Measurements from ENCODE around the gene WDFY2. TPM values are rescaled to one million over a fixed set of nuclear protein-coding genes. Genes with fewer than 3 reads are reported as not detected.
"Not testable (repeated sequence)": the region's sequence is repeated elsewhere in the genome, so short reads cannot be mapped to it uniquely, and the experiment has no call there.

The WDFY2 gene
- total RNA-seq, 1 donor, result 10.2 TPM

DNA sequence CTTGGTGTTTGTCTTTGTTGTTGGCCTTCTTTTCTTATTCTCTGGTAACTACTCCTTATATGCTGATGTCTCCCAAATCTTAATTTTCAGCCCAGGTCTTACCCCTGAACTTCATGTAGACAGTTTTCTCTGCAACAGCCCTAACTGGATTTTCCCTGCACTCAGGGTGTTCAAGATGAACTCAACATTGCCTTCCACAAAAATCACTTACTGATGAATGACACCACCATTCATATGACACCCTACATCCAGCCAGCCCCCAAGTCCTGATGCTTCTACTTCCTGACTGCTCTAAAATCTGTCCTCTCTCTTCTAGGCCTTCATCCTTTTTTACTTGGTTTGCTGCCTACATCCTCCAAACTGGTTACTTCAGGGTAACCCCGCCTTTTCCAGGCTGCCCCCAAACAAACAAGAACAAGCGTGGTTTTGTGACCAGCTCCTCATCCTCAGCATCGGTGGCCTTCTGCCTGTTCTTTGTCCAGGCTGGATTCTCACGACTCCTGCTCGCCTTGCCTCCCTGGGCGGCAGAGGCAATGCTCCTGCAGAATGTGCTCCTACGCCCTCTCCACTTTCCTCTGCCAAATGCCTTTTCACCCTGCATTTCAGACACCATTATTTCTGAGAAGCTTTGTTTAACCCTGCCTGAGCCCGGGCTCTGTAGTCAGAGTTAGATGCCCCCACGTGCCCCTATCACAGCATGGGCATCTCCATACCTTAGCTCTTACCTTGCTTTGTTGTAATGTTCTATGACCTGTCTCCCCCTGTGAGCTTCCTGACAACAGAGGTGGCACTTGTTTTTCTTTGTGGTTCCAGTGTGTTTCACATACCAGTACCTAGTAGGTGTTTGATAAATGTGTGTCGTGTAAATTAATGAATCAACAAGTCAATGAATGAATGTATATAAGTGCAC lies 61.8 kb downstream of the WDFY2 start:
- H3K4me3 ChIP-seq (ENCODE audit: low read depth, low read length), result no peak overlapping the region
- TF ChIP-seq, protein P1, sequence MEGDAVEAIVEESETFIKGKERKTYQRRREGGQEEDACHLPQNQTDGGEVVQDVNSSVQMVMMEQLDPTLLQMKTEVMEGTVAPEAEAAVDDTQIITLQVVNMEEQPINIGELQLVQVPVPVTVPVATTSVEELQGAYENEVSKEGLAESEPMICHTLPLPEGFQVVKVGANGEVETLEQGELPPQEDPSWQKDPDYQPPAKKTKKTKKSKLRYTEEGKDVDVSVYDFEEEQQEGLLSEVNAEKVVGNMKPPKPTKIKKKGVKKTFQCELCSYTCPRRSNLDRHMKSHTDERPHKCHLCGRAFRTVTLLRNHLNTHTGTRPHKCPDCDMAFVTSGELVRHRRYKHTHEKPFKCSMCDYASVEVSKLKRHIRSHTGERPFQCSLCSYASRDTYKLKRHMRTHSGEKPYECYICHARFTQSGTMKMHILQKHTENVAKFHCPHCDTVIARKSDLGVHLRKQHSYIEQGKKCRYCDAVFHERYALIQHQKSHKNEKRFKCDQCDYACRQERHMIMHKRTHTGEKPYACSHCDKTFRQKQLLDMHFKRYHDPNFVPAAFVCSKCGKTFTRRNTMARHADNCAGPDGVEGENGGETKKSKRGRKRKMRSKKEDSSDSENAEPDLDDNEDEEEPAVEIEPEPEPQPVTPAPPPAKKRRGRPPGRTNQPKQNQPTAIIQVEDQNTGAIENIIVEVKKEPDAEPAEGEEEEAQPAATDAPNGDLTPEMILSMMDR (IDR thresholded peaks at IDR 0.05; ENCODE audit: insufficient read depth, low read length), result no peak
- no peak for DNase-seq (ENCODE audit: low read depth)

DNA sequence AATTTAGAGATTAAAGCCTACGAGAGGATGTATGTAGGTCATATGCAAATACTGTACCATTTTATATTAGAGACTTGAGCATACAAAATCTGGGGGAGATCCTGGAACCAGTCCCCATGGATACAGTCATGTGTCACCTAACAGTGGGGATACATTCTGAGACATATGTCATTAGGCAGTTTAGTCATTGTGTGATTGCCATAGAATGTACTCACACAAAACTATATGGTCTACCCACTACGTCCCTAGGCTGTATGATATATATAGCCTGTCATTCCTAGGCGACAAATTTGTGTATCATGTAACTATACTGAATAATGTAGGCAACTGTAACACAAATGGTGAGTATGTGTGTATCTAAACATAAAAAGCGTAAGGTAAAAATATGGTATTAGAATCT lies 62.8 kb downstream of the WDFY2 start:
- H3K4me3 ChIP-seq (ENCODE audit: low read depth, low read length), result no peak overlapping the region
- TF ChIP-seq, protein P1 (IDR thresholded peaks at IDR 0.05; ENCODE audit: insufficient read depth, low read length), result no peak
- no peak for DNase-seq (ENCODE audit: low read depth)

DNA sequence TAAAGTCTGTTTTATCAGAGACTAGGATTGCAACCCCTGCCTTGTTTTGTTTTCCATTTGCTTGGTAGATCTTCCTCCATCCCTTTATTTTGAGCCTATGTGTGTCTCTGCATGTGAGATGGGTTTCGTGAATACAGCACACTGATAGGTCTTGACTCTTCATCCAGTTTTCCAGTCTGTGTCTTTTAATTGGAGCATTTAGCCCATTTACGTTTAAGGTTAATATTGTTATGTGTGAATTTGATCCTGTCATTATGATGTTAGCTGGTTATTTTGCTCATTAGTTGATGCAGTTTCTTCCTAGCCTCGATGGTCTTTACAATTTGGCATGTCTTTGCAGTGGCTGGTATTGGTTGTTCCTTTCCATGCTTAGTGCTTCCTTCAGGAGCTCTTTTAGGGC lies 67.9 kb downstream of the WDFY2 start:
- H3K4me3 ChIP-seq (ENCODE audit: low read depth, low read length); DNase-seq (ENCODE audit: low read depth): not testable (repeated sequence)

DNA sequence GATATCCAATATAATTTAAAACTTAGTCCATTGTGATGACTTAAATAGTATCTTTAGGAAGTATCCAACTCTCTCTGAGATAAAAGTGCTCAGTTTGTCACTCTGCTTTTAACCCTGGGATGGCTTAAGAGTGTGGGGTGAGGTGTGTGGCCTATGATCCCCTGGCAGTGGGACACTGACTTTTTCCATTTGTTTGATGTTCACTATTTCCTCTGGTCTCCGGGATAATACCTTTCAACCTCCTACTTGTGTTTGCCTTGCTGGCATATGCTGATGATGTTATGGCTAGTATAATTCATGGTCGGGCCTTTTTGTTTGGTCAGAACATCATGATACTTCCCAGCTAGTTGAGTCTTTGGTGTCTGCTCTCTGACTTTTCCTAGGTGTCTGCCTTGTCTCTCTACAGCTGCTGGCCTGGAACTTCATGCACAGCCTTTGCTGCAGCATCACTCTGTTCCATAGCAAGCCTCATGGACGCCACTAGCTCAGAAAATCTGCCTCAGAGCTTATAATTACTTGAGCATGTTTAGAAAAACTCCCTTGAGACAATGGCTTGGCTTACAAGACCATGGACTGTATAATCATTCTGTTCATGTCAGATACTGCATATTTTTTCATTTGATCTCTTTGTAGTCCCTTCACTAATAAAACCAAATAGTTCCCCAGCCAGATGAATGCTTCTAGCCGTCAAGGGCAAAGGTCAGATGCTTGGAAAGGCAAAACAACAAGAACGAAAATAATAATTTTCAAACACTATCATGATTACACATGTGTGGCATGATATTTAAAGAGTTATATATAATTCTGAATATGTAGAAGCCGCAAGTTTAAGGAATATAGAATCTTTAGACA lies 75.2 kb downstream of the WDFY2 start:
- DNase-seq (ENCODE audit: low read depth), result peak; percentile 74
- TF ChIP-seq, protein P1 (IDR thresholded peaks at IDR 0.05; ENCODE audit: insufficient read depth, low read length), result no peak
- H3K4me3 ChIP-seq (ENCODE audit: low read depth, low read length), result no peak overlapping the region

DNA sequence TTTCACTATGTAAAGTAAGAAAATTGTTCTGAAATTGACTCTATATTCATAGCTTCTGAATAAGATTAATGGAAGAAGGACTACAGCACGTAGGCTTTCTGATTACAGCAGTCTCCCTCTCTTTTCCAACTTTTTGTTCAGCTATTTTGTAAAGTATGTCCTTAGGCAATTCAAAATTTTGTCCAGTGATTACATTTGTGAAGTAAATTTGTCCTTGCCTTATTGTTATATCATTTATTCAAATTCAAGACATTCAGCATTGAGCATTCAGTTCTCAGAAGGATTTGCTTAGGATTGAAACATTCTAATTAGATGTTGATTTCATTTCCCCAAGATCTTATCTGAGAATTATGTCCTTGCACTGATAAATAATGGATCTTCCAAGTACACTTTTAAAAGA lies 76.6 kb downstream of the WDFY2 start:
- H3K4me3 ChIP-seq (ENCODE audit: low read depth, low read length), result no peak overlapping the region
- DNase-seq (ENCODE audit: low read depth), result no peak
- TF ChIP-seq, protein P1 (IDR thresholded peaks at IDR 0.05; ENCODE audit: insufficient read depth, low read length), result no peak

DNA sequence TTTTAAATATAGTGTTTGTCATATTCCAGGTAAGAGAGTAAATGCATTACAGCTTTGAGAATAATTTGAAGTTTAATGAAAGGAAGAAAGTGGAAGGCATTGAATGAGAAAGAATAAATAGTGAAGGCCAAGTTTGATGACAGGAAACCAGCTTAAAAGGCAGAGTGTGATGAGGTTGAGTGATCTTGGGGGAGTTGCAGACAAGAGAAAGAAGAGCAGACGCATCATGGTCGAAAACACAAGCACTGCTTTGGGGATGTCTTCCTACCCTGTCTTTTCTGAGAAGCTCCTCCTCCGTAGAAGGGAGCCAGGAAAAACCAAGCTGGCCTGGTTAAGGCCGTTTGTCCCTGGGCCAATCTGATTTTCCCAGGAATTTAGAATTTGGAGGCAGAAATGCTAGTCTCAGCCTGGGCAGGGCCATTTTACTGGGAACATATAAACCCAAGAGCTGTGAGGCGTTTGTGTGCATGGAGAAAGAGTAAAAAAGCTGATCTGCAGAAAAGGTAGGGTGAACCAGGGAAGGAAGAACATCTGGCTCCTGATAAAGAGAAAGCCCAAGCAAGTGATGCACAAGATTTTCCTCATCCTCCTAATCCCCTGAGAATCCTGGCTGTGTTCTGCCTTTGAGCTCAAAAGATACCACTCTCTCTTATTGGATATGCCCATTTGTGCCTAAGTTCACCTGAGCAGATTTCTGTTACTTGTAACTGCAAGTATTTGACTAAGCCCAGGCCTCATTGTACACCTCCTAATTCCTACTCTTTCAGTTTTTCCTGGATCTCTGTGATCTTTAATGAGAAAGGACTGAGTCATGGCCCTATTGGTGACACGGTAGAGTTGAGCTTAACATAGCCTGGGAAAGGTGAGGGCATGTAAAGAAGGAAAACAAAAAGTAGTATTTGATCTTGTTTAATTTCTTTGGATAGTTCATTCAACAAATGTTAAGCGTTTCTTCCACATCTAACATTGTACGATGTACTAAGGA lies 80.0 kb downstream of the WDFY2 start:
- peak; percentile 63 for DNase-seq (ENCODE audit: low read depth)
- TF ChIP-seq, protein P1 (IDR thresholded peaks at IDR 0.05; ENCODE audit: insufficient read depth, low read length), result no peak
- no peak overlapping the region for H3K4me3 ChIP-seq (ENCODE audit: low read depth, low read length)

All from fibroblast of the aortic adventitia (primary cell).